HepG2 (cell line): Measurements from ENCODE around the gene MRRF. TPM values are rescaled to one million over a fixed set of nuclear protein-coding genes. Genes with fewer than 3 reads are reported as not detected.

Source experiments
- BCL3 ChIP-seq: sonication (generic); formaldehyde crosslinking; IDR thresholded peaks from 2 replicates; pipeline ENCODE4 v1.5.1; 2020; ENCODE audit warnings: mild to moderate bottlenecking, missing genetic modification reagents, moderate library complexity
- BRD4 ChIP-seq: sonication (generic); formaldehyde crosslinking; IDR thresholded peaks from 2 replicates; pipeline ENCODE4 v1.4.0; 2020; ENCODE audit warnings: missing genetic modification reagents
- CBX1 ChIP-seq: IDR thresholded peaks from one replicate; pipeline ENCODE4 v1.6.1; 2016; ENCODE audit warnings: antibody characterized with exemption, low read depth
- CHD2 ChIP-seq: IDR thresholded peaks from 2 replicates; pipeline ENCODE4 v1.6.1; 2011; ENCODE audit warnings: low read depth, low read length, improper control_type of control experiment
- CREBL2 ChIP-seq: sonication (generic); formaldehyde crosslinking; IDR thresholded peaks from 2 replicates; pipeline ENCODE4 v1.8.1; 2023; ENCODE audit warnings: missing genetic modification reagents, mild to moderate bottlenecking, borderline replicate concordance
- E2F5 ChIP-seq: sonication (generic); formaldehyde crosslinking; conservative IDR thresholded peaks from 2 replicates; pipeline ENCODE4 v1.4.0; 2020; ENCODE audit warnings: missing genetic modification reagents
- ELF1 ChIP-seq: sonication (generic); formaldehyde crosslinking; IDR thresholded peaks from 2 replicates; pipeline ENCODE4 v1.4.0; 2020; ENCODE audit warnings: missing genetic modification reagents
- FOXC1 ChIP-seq: sonication (generic); formaldehyde crosslinking; IDR thresholded peaks from 2 replicates; pipeline ENCODE4 v1.8.0; 2022; ENCODE audit warnings: mild to moderate bottlenecking, missing genetic modification reagents, borderline replicate concordance
- FOXM1 ChIP-seq: sonication (generic); formaldehyde crosslinking; IDR thresholded peaks from 2 replicates; pipeline ENCODE4 v1.5.0; 2020; ENCODE audit warnings: missing genetic modification reagents
- HOXA7 ChIP-seq: sonication (generic); formaldehyde crosslinking; IDR thresholded peaks from 2 replicates; pipeline ENCODE4 v1.8.1; 2022; ENCODE audit warnings: mild to moderate bottlenecking, missing genetic modification reagents, moderate library complexity
- JUND ChIP-seq: sonication (generic); formaldehyde crosslinking; IDR thresholded peaks from 2 replicates; pipeline ENCODE4 v1.8.0; 2022; ENCODE audit warnings: mild to moderate bottlenecking, missing genetic modification reagents
- KAT2B ChIP-seq: fragments of 150-350 bp; IDR thresholded peaks from 2 replicates; pipeline ENCODE4 v1.6.1; 2014; ENCODE audit warnings: low read depth, low read length, borderline replicate concordance
- MEF2D ChIP-seq: sonication (generic); formaldehyde crosslinking; IDR thresholded peaks from 2 replicates; pipeline ENCODE4 v1.5.1; 2020; ENCODE audit warnings: mild to moderate bottlenecking, missing genetic modification reagents
- MXD4 ChIP-seq: IDR thresholded peaks from 2 replicates; pipeline ENCODE4 v1.6.1; 2016; ENCODE audit warnings: mild to moderate bottlenecking, missing biosample characterization, missing genetic modification reagents
- POGZ ChIP-seq: sonication (generic); formaldehyde crosslinking; IDR thresholded peaks from 2 replicates; pipeline ENCODE4 v1.4.0; 2020; ENCODE audit warnings: mild to moderate bottlenecking, missing genetic modification reagents
- SMARCC2 ChIP-seq: fragments of 450-650 bp; IDR thresholded peaks from 2 replicates; pipeline ENCODE4 v1.6.1; 2017; ENCODE audit warnings: antibody characterized with exemption, mild to moderate bottlenecking
- SNAI1 ChIP-seq: sonication (generic); formaldehyde crosslinking; IDR thresholded peaks from 2 replicates; pipeline ENCODE4 v1.5.0; 2020; ENCODE audit warnings: mild to moderate bottlenecking, missing genetic modification reagents, borderline replicate concordance
- SOX5 ChIP-seq: IDR thresholded peaks from 2 replicates; pipeline ENCODE4 v1.6.1; 2016; ENCODE audit warnings: borderline replicate concordance
- TBX3 ChIP-seq: fragments of 450-650 bp; IDR thresholded peaks from 2 replicates; pipeline ENCODE4 v1.6.1; 2017; ENCODE audit warnings: antibody characterized with exemption, mild to moderate bottlenecking, inconsistent platforms, borderline replicate concordance
- TEAD2 ChIP-seq: sonication (generic); formaldehyde crosslinking; IDR thresholded peaks from 2 replicates; pipeline ENCODE4 v1.9.0; 2021; ENCODE audit warnings: missing genetic modification reagents
- ZEB1 ChIP-seq: IDR thresholded peaks from 2 replicates; pipeline ENCODE4 v1.6.1; 2012; ENCODE audit warnings: mild to moderate bottlenecking, low read depth, inconsistent platforms; ENCODE audit not compliant: insufficient replicate concordance
- ZFP62 ChIP-seq: sonication (generic); formaldehyde crosslinking; IDR thresholded peaks from 2 replicates; pipeline ENCODE4 v1.4.0; 2020; ENCODE audit warnings: missing genetic modification reagents
- ZNF136 ChIP-seq: sonication (generic); formaldehyde crosslinking; IDR thresholded peaks from 2 replicates; pipeline ENCODE4 v1.8.1; 2022; ENCODE audit warnings: low read depth, mild to moderate bottlenecking, moderate library complexity, missing genetic modification reagents
- ZNF232 ChIP-seq: sonication (generic); formaldehyde crosslinking; IDR thresholded peaks from 2 replicates; pipeline ENCODE4 v1.4.0; 2020; ENCODE audit warnings: missing genetic modification reagents, borderline replicate concordance
- ZNF3 ChIP-seq: IDR thresholded peaks from 2 replicates; pipeline ENCODE4 v1.7.0; 2017; ENCODE audit warnings: inconsistent platforms
- ZNF362 ChIP-seq: sonication (generic); formaldehyde crosslinking; IDR thresholded peaks from 2 replicates; pipeline ENCODE4 v1.4.0; 2020; ENCODE audit warnings: missing genetic modification reagents, mild to moderate bottlenecking, borderline replicate concordance
- ZNF572 ChIP-seq: sonication (generic); formaldehyde crosslinking; IDR thresholded peaks from 2 replicates; pipeline ENCODE4 v1.5.1; 2020; ENCODE audit warnings: mild to moderate bottlenecking, missing genetic modification reagents
- ZNF749 ChIP-seq: sonication (generic); formaldehyde crosslinking; IDR thresholded peaks from 2 replicates; pipeline ENCODE4 v1.8.0; 2022; ENCODE audit warnings: mild to moderate bottlenecking, missing genetic modification reagents, moderate library complexity, borderline replicate concordance
- ZNF776 ChIP-seq: sonication (generic); formaldehyde crosslinking; IDR thresholded peaks from 2 replicates; pipeline ENCODE4 v1.4.0; 2020; ENCODE audit warnings: mild to moderate bottlenecking, missing genetic modification reagents
- polyA plus RNA-seq, 8 experiments: library from polyadenylated mRNA; depleted of rRNA in 3 of 8; stranded (reverse) in 7 of 8; unstranded in 1 of 8; fragments of >200 nt; fragmentation: Illumina TruSeq in 4 of 8; extraction: Trizol in 4 of 8; gene quantifications; 2 replicates each; pipeline versions ENCODE4 v1.2.1 to v1.2.3, GENCODE V29; 2011 to 2016; ENCODE audit warnings: low read depth in 4 of 8, missing spikeins in 1 of 8, mixed read lengths in 1 of 8; ENCODE audit not compliant: insufficient read depth in 1 of 8
- total RNA-seq, 5 experiments: library from RNA; depleted of rRNA; stranded (reverse); fragments of >200 nt; fragmentation: Illumina TruSeq; extraction: Trizol; gene quantifications; 2 replicates each; pipeline ENCODE4 v1.2.3, GENCODE V29; 2016; ENCODE audit warnings: low read depth in 1 of 5

The MRRF gene
- total and polyA plus RNA-seq, 2 of the 13 experiments (the other 11 are each of a cell fraction or from before 2014, with no cell fraction given) = 37.3 to 44.3 TPM

- TF ChIP-seq ZNF362 (CRISPR knock-in tag) (peak; percentile 76), CREBL2 (CRISPR knock-in tag) (peak; percentile 98), MEF2D (CRISPR knock-in tag) (peak; percentile 93), ZNF136 (CRISPR knock-in tag) (peak; percentile 82; the same call in 1 of the 2 replicates), ZNF232 (CRISPR knock-in tag) (peak; percentile 97), ZEB1 (no peak), SOX5 (CRISPR knock-in tag) (peak; percentile 70; the same call in 1 of the 2 replicates), SNAI1 (CRISPR knock-in tag) (peak; percentile 98), MXD4 (CRISPR knock-in tag) (peak; percentile 90; the same call in 1 of the 2 replicates), ZNF776 (CRISPR knock-in tag) (peak; percentile 99), CBX1 (peak; percentile 93), FOXC1 (CRISPR knock-in tag) (peak; percentile 98), TEAD2 (CRISPR knock-in tag) (peak; percentile 56; the same call in 1 of the 2 replicates), HOXA7 (CRISPR knock-in tag) (no peak), ELF1 (peak; percentile 84), SMARCC2 (peak; percentile 68; the same call in 1 of the 2 replicates), ZFP62 (CRISPR knock-in tag) (no peak), BRD4 (no peak), JUND (CRISPR knock-in tag) (peak; percentile 53; the same call in 1 of the 2 replicates), FOXM1 (CRISPR knock-in tag) (0 out of 2 replicates have a peak, but pooled peaks have one; percentile 23), E2F5 (CRISPR knock-in tag) (peak; percentile 72; the same call in 1 of the 2 replicates), ZNF3 (CRISPR knock-in tag) (no peak), KAT2B (no peak), ZNF749 (CRISPR knock-in tag) (peak; percentile 84), TBX3 (no peak; the same call in 1 of the 2 replicates), ZNF572 (CRISPR knock-in tag) (peak; percentile 81), POGZ (CRISPR knock-in tag) (peak; percentile 95), CHD2 (no peak), BCL3 (CRISPR knock-in tag) (peak; percentile 99)
Observed at GRCh38 chr9:122264360-122265148, at the start of gene MRRF, which contains the start of gene RBM18 (continued).
